Parathyroid adenoma (tissue), 2 donors: ENCODE data around the gene ZBTB20.

Source experiments
- H2AFZ ChIP-seq: fragments of 300-600 bp; sonication (generic); one replicate; pipeline ENCODE4 v1.7.0; 2017; ENCODE audit warnings: antibody characterized with exemption, mild to moderate bottlenecking
- H3K27ac ChIP-seq: fragments of 300-600 bp; sonication (generic); one replicate; pipeline ENCODE4 v1.7.0; 2017
- H3K27me3 ChIP-seq: fragments of 300-600 bp; sonication (generic); one replicate; pipeline ENCODE4 v1.7.0; 2017; ENCODE audit warnings: low read length; ENCODE audit not compliant: control insufficient read depth, insufficient read depth
- H3K36me3 ChIP-seq: fragments of 300-600 bp; sonication (generic); one replicate; pipeline ENCODE4 v1.7.0; 2017; ENCODE audit warnings: low read length; ENCODE audit not compliant: control insufficient read depth, insufficient read depth
- H3K4me1 ChIP-seq: fragments of 300-600 bp; sonication (generic); one replicate; pipeline ENCODE4 v1.7.0; 2017; ENCODE audit warnings: control low read depth
- H3K4me2 ChIP-seq: fragments of 300-600 bp; sonication (generic); one replicate; pipeline ENCODE4 v1.7.0; 2017; ENCODE audit warnings: low read length
- H3K4me3 ChIP-seq: fragments of 300-600 bp; sonication (generic); one replicate; pipeline ENCODE4 v1.7.0; 2017; ENCODE audit warnings: low read depth, low read length
- H3K79me2 ChIP-seq: fragments of 300-600 bp; sonication (generic); one replicate; pipeline ENCODE4 v1.7.0; 2017; ENCODE audit warnings: control low read depth
- H3K9ac ChIP-seq: fragments of 300-600 bp; sonication (generic); one replicate; pipeline ENCODE4 v1.7.0; 2017; ENCODE audit warnings: mild to moderate bottlenecking
- H3K9me3 ChIP-seq: fragments of 300-600 bp; sonication (generic); one replicate; pipeline ENCODE4 v1.7.0; 2017; ENCODE audit warnings: low read length; ENCODE audit not compliant: control insufficient read depth
- TF ChIP-seq, protein P1 (sequence below): fragments of 300-600 bp; sonication (generic); IDR thresholded peaks from one replicate; pipeline ENCODE4 v1.7.0; 2017; ENCODE audit warnings: antibody characterized with exemption, mild to moderate bottlenecking
- donor health status: primary hyperparathyroidism.

ZBTB20 gene

DNA sequence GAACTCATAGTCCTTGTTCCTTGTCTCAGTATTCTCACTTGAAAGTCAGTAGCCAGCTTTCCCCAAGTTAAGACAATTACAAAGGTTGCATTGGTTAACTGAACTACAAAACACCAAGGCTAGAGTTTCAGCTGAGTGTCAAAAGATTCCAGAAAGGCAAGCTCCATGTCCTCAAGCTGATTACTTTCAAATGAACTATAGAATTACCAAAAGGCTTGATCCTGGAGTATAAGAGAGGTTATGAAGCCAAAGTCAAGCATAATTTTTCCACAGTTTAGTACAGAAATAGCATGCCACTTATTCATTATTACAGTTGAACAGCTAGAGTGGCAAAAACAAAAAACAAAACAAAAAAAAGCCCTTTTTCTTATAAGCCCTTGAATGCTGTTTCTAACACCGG, 51.9 kb downstream of the ZBTB20 start:
- no peaks in the 10 kb centered on the region for H3K36me3 ChIP-seq
- no peak overlapping the region for H3K9ac ChIP-seq
- H3K27ac ChIP-seq = no peak overlapping the region
- peaks cover 7% of the 10 kb centered on the region for H3K4me1 ChIP-seq
- no peak overlapping the region for H3K4me3 ChIP-seq
- no peak overlapping the region for H2AFZ ChIP-seq
- no peaks in the 10 kb centered on the region for H3K27me3 ChIP-seq
- H3K79me2 ChIP-seq = no peaks in the 10 kb centered on the region
- H3K4me2 ChIP-seq = no peak overlapping the region
- H3K9me3 ChIP-seq = no peaks in the 10 kb centered on the region
- TF ChIP-seq, protein P1, sequence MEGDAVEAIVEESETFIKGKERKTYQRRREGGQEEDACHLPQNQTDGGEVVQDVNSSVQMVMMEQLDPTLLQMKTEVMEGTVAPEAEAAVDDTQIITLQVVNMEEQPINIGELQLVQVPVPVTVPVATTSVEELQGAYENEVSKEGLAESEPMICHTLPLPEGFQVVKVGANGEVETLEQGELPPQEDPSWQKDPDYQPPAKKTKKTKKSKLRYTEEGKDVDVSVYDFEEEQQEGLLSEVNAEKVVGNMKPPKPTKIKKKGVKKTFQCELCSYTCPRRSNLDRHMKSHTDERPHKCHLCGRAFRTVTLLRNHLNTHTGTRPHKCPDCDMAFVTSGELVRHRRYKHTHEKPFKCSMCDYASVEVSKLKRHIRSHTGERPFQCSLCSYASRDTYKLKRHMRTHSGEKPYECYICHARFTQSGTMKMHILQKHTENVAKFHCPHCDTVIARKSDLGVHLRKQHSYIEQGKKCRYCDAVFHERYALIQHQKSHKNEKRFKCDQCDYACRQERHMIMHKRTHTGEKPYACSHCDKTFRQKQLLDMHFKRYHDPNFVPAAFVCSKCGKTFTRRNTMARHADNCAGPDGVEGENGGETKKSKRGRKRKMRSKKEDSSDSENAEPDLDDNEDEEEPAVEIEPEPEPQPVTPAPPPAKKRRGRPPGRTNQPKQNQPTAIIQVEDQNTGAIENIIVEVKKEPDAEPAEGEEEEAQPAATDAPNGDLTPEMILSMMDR = no peak

DNA sequence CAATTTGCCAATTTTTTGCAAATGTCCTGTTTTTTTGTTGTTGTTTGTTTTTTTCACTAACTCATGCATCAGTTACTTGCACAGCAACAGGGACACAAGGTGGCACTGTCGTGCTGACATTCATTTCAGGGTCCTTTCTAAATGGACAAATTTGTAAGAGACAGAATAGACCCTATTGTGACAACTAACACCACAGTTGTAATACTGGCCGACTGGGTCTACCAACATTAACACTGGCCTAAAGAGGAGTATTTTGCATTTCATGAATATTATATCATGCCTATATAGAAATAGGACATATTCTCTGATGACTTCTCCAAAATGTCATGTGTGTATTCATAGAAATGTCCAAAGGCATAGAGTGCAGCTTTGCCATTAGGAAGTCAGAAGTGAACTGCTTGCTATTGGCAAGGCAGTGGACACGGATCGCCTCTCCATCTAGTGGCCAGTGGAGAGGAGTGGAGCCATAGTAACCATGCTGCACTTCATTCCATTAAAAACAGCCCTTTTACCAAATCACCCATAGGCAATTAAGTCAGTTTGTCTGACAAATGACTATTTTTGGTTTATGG, 54.8 kb downstream of the ZBTB20 start:
- H2AFZ ChIP-seq = no peak overlapping the region
- peaks cover 7% of the 10 kb centered on the region for H3K4me1 ChIP-seq
- H3K79me2 ChIP-seq = peaks cover 11% of the 10 kb centered on the region
- TF ChIP-seq, protein P1 = peak; percentile 70
- no peak overlapping the region for H3K9ac ChIP-seq
- H3K9me3 ChIP-seq = no peaks in the 10 kb centered on the region
- H3K4me3 ChIP-seq = no peak overlapping the region
- H3K27me3 ChIP-seq = no peaks in the 10 kb centered on the region
- H3K4me2 ChIP-seq = no peak overlapping the region
- no peaks in the 10 kb centered on the region for H3K36me3 ChIP-seq
- H3K27ac ChIP-seq = peak overlapping the region; percentile 13

DNA sequence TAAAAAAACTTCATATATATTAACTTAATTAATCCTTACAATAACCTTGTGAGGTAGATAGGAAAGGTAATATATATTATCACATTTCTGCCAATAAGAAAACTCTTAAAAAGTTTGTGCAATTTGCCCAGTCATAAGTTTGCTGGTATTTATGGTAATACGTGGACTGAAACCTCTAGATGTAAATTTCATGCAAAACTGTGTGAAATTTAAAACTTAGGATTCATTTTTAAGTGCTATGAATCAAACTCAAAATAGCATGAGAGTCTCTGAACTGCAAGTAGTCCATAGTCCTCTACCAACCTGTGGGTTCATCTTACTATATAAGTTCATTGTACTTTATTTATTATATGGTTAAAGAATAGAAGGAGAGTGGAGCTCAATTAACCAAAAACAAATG, 56.4 kb downstream of the ZBTB20 start:
- Histone ChIP-seq H3K36me3 (no peaks in the 10 kb centered on the region), H3K27me3 (no peaks in the 10 kb centered on the region), H3K27ac (no peak overlapping the region)

DNA sequence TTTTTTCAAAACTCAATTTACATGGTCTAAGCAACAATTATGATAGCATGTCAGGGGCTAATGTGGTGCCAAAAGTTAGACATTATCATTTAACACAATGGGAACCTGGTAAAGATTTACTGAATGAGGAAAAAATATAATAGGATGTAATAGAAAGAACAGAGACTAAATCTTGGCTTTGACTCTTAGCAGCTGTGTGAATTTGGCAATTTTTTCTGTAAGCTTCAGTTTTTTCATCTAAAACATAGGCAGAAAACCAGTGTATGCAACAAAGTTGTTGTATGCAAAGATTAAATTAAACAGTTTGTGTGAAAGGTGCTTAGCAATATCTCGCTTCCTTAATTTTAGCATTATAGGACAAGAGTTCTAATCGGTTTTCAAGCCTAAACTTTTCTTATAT, 57.6 kb downstream of the ZBTB20 start:
- Histone ChIP-seq H3K4me2 (no peak overlapping the region), H3K36me3 (no peaks in the 10 kb centered on the region), H3K9me3 (no peaks in the 10 kb centered on the region), H3K9ac (no peak overlapping the region), H3K27ac (no peak overlapping the region), H2AFZ (no peak overlapping the region), H3K4me3 (no peak overlapping the region), H3K79me2 (peaks cover 14% of the 10 kb centered on the region), H3K27me3 (no peaks in the 10 kb centered on the region), H3K4me1 (peaks cover 11% of the 10 kb centered on the region)
- TF ChIP-seq, protein P1 = no peak

More for the DNA sequence above, 56.4 kb downstream of the ZBTB20 start:
- Histone ChIP-seq H3K79me2 (peaks cover 11% of the 10 kb centered on the region), H3K9ac (no peak overlapping the region), H3K4me3 (no peak overlapping the region), H3K4me2 (no peak overlapping the region), H3K9me3 (no peaks in the 10 kb centered on the region), H2AFZ (no peak overlapping the region), H3K4me1 (peaks cover 7% of the 10 kb centered on the region)
- TF ChIP-seq, protein P1 = no peak

GRCh38 chr3:115087512-115087911, 59.6 kb downstream of the ZBTB20 start:
- H2AFZ ChIP-seq = no peak overlapping the region
- H3K27me3 ChIP-seq = no peaks in the 10 kb centered on the region
- H3K4me3 ChIP-seq = no peak overlapping the region
- no peaks in the 10 kb centered on the region for H3K9me3 ChIP-seq
- H3K27ac ChIP-seq = no peak overlapping the region
- H3K4me2 ChIP-seq = no peak overlapping the region
- TF ChIP-seq, protein P1 = no peak
- no peaks in the 10 kb centered on the region for H3K36me3 ChIP-seq
- H3K4me1 ChIP-seq = peaks cover 9% of the 10 kb centered on the region
- H3K9ac ChIP-seq = no peak overlapping the region
- H3K79me2 ChIP-seq = peaks cover 14% of the 10 kb centered on the region
